Measurements from ENCODE around the gene FOXO4.

DNA sequence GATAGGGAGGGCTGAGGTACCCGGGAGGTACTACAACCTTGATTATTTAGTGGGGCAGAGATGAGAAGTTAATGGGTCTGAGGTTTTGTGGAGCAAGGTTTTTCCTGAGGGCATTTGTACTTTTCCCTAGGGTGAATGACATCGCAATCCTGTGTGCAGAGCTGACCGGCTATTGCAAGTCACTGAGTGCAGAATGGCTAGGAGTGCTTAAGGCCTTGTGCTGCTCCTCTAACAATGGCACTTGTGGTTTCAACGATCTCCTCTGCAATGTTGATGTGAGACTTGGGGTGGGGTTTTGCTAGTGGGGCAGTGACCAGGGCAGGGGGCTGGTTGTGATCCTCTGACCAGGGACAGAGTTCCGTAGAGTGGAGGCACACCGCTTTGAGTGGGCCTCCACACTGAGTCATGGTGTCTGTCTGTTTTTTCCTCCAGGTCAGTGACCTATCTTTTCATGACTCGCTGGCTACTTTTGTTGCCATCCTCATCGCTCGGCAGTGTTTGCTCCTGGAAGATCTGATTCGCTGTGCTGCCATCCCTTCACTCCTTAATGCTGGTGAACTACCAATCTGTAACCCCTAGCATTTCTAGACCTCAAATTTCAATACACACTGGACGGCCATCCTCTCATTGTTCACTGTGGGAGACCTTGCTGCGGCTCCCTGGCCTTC lies 32.6 kb downstream of the FOXO4 start:
- TF ChIP-seq, protein P1, sequence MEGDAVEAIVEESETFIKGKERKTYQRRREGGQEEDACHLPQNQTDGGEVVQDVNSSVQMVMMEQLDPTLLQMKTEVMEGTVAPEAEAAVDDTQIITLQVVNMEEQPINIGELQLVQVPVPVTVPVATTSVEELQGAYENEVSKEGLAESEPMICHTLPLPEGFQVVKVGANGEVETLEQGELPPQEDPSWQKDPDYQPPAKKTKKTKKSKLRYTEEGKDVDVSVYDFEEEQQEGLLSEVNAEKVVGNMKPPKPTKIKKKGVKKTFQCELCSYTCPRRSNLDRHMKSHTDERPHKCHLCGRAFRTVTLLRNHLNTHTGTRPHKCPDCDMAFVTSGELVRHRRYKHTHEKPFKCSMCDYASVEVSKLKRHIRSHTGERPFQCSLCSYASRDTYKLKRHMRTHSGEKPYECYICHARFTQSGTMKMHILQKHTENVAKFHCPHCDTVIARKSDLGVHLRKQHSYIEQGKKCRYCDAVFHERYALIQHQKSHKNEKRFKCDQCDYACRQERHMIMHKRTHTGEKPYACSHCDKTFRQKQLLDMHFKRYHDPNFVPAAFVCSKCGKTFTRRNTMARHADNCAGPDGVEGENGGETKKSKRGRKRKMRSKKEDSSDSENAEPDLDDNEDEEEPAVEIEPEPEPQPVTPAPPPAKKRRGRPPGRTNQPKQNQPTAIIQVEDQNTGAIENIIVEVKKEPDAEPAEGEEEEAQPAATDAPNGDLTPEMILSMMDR (IDR thresholded peaks at IDR 0.05 in 4 of 5, conservative IDR thresholded peaks at IDR 0.05 in 1 of 5): no peak
- no peak for TF ChIP-seq POLR2A (IDR thresholded peaks at IDR 0.05)
